ENCODE results near the gene PPP6R1.

DNA sequence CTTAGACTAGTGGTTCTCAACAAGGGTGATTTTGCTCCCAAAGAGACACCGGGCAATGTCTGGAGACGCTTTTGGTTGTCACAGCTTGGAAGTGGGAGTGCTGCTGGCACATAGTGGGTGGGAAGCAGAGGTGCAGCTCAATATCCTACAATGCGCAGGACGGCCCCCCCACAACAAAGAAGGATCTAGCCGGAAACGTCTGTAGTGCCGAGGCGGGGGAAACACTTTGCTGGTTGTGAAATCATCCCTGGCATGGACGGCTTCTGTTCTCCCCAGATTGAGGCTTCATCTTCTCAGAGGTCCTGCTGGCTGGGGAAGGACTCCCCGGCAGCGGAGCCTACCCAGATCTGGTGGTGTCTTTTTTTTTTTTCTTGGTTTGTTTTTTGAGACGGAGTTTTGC, 65.3 kb downstream of the PPP6R1 start:
- TF ChIP-seq, protein P1, sequence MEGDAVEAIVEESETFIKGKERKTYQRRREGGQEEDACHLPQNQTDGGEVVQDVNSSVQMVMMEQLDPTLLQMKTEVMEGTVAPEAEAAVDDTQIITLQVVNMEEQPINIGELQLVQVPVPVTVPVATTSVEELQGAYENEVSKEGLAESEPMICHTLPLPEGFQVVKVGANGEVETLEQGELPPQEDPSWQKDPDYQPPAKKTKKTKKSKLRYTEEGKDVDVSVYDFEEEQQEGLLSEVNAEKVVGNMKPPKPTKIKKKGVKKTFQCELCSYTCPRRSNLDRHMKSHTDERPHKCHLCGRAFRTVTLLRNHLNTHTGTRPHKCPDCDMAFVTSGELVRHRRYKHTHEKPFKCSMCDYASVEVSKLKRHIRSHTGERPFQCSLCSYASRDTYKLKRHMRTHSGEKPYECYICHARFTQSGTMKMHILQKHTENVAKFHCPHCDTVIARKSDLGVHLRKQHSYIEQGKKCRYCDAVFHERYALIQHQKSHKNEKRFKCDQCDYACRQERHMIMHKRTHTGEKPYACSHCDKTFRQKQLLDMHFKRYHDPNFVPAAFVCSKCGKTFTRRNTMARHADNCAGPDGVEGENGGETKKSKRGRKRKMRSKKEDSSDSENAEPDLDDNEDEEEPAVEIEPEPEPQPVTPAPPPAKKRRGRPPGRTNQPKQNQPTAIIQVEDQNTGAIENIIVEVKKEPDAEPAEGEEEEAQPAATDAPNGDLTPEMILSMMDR (conservative IDR thresholded peaks at IDR 0.05) = no peak
- TF ChIP-seq ZFX (IDR thresholded peaks at IDR 0.05) = no peak
